ENCODE data around the gene SLC39A7.
"Not testable (repeated sequence)": the region's sequence is repeated elsewhere in the genome, so short reads cannot be mapped to it uniquely, and the experiment has no call there.

SLC39A7 gene

GRCh38 chr6:33206027-33206863 lies 5.6 kb downstream of the SLC39A7 start:
- DNase-seq = no peak

GRCh38 chr6:33206864-33207551 lies 6.3 kb downstream of the SLC39A7 start:
- DNase-seq = no peak

- DNase-seq = no peak
Measured at GRCh38 chr6:33207552-33208090, 7.0 kb downstream of the SLC39A7 start.

- DNase-seq = peak; percentile 84
Measured at GRCh38 chr6:33208091-33208967, 7.7 kb downstream of the SLC39A7 start, which contains the start of gene RING1. TSS of gene RING1 (plus strand) at chr6:33208500. CDS start at chr6:33208823, 323 bp downstream.

GRCh38 chr6:33209856-33210255 lies 9.2 kb downstream of the SLC39A7 start:
- no peak for DNase-seq

GRCh38 chr6:33211136-33211535 lies 10.5 kb downstream of the SLC39A7 start:
- no peak for DNase-seq

- DNase-seq = no peak
Measured at GRCh38 chr6:33211666-33212422, 11.2 kb downstream of the SLC39A7 start.

- DNase-seq = no peak
Measured at GRCh38 chr6:33212857-33213165, 12.1 kb downstream of the SLC39A7 start.

GRCh38 chr6:33213166-33213988 lies 12.7 kb downstream of the SLC39A7 start:
- no peak for DNase-seq

- DNase-seq = no peak
Measured at GRCh38 chr6:33213989-33214335, 13.3 kb downstream of the SLC39A7 start.

GRCh38 chr6:33215271-33216116 lies 14.8 kb downstream of the SLC39A7 start:
- no peak for DNase-seq

GRCh38 chr6:33216117-33216649 lies 15.5 kb downstream of the SLC39A7 start:
- no peak for DNase-seq

- DNase-seq = no peak
Measured at GRCh38 chr6:33217246-33217645, 16.6 kb downstream of the SLC39A7 start.

- DNase-seq = no peak
Measured at GRCh38 chr6:33217681-33218080, 17.0 kb downstream of the SLC39A7 start.

GRCh38 chr6:33226503-33227120 lies 25.9 kb downstream of the SLC39A7 start:
- not testable (repeated sequence) for DNase-seq

- DNase-seq = no peak
Measured at GRCh38 chr6:33235221-33235634, 34.6 kb downstream of the SLC39A7 start.

- no peak for DNase-seq
Measured at GRCh38 chr6:33236328-33236727, 35.7 kb downstream of the SLC39A7 start.

GRCh38 chr6:33236852-33237251 lies 36.2 kb downstream of the SLC39A7 start:
- no peak for DNase-seq

- no peak for DNase-seq
Measured at GRCh38 chr6:33237741-33238140, 37.1 kb downstream of the SLC39A7 start.

- no peak for DNase-seq
Measured at GRCh38 chr6:33241968-33242367, 41.3 kb downstream of the SLC39A7 start.
